Esophagus muscularis mucosa (tissue), 4 donors: ENCODE results near the gene EPN1. TPM values are rescaled to one million over a fixed set of nuclear protein-coding genes. Genes with fewer than 3 reads are reported as not detected.

Experiments
- DNase-seq: peaks from one replicate; pipeline ENCODE4 v3.0.0-alpha.2; 2017; ENCODE audit errors: extremely low spot score
- H3K27ac ChIP-seq, 4 donors: fragments of 200-600 bp; sonication (generic); replicated peaks in 1 of 4; 1 replicate in 3 of 4; 2 replicates in 1 of 4; pipeline ENCODE4 v1.5.1; 2016 to 2019; ENCODE audit warnings: mild to moderate bottlenecking in 1 of 4
- H3K27me3 ChIP-seq, 4 donors: fragments of 200-600 bp; sonication (generic); one replicate each; pipeline versions ENCODE4 v1.5.1 to v1.6.0; 2016 to 2019
- H3K36me3 ChIP-seq, 4 donors: fragments of 200-600 bp; sonication (generic); one replicate each; pipeline ENCODE4 v1.5.1; 2016 to 2019
- H3K4me1 ChIP-seq, 4 donors: fragments of 200-600 bp; sonication (generic); one replicate each; pipeline ENCODE4 v1.5.1; 2016 to 2019
- H3K4me3 ChIP-seq, 4 donors: fragments of 200-600 bp; sonication (generic); 1 replicate in 2 of 4; 2 replicates in 2 of 4; pipeline ENCODE4 v1.5.1; 2016 to 2019; ENCODE audit warnings: mild to moderate bottlenecking in 4 of 4, moderate library complexity in 1 of 4
- H3K9me3 ChIP-seq, 4 donors: fragments of 200-600 bp; sonication (generic); 1 replicate in 3 of 4; 2 replicates in 1 of 4; pipeline ENCODE4 v1.5.1; 2016 to 2019
- CTCF ChIP-seq, 3 experiments: fragments of 200-600 bp in 2 of 3; fragments of 450-650 bp in 1 of 3; sonication (generic) in 2 of 3; IDR thresholded peaks; one replicate each; pipeline ENCODE4 v1.5.1; 2017 to 2019; ENCODE audit warnings: antibody characterized with exemption in 3 of 3, mild to moderate bottlenecking in 2 of 3, moderate library complexity in 1 of 3
- EP300 ChIP-seq: sonication (generic); formaldehyde crosslinking; IDR thresholded peaks from one replicate; pipeline ENCODE4 v1.6.1; 2017; ENCODE audit warnings: antibody characterized with exemption
- POLR2A ChIP-seq: fragments of 450-650 bp; IDR thresholded peaks from one replicate; pipeline ENCODE4 v1.6.1; 2017; ENCODE audit warnings: antibody characterized with exemption, moderate library complexity, mild to moderate bottlenecking, low read depth
- POLR2AphosphoS5 ChIP-seq, 2 donors: sonication (generic); formaldehyde crosslinking; IDR thresholded peaks; one replicate each; pipeline ENCODE4 v1.6.1; 2017; ENCODE audit warnings: antibody characterized with exemption in 2 of 2
- WGBS: methylation state at CpG from one replicate; pipeline ENCODE4 v1.1.5; 2018; 5-methylcytosine and 5-hydroxymethylcytosine counted together
- intact Hi-C: fragments of 100-400 bp; cut with DNase I; formaldehyde crosslinking; loops from one replicate; pipeline ENCODE4 v1.15.1; 2023
- total RNA-seq, 4 donors: library from RNA; depleted of rRNA; stranded (reverse); fragments of >200 nt; gene quantifications; one replicate each; pipeline versions ENCODE4 v1.1.0 to v1.2.1, GENCODE V29; 2016

The EPN1 gene
- total RNA-seq, 4 donors from 2014 or later: 30.7 to 176 (median 104) TPM

DNA sequence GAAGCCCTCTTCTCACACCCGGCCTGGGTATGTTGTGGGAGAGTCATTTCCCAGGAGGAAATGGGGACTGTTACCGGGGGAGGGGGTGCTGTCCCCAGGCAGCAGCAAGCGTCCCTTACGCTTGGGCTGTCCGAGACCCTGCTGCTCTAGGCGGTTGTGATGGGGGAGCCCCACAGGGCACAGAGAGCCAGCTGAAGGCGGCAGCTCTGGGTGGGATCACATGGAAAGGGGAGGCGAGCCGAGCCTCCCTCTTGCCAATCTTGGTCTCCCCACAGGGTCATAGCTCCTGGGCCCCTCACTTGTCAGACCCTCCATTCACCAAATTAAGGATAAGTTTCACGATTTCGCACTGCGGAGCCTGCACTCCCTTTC, 22.0 kb downstream of the EPN1 start:
- peaks cover 47 to 83% (median 76%) of the 10 kb centered on the region in 4 donors for H3K36me3 ChIP-seq
- no peak for DNase-seq
- intact Hi-C loops: no loop called here

DNA sequence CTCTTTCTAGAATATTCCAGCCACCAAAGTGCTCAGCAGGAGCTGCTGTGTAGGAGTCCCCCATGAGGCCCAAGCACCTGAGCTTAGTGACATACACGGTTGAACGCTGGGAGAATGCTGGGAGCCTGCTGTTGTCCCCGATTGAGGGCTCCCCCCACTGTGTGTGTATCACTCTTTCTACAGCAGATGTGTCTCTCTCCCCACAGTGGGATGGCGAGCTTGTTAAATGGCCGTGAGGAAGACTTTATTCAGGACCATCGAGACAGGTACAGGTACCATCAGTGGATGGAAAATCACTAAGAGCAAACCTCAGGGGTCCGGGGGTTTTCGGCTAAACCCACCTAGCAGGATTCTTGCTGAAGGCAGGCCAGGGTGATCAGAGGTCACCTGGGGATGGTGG, 22.7 kb downstream of the EPN1 start:
- H3K4me1 ChIP-seq: no peaks in the 10 kb centered on the region
- TF ChIP-seq EP300 (no peak), POLR2A (no peak), CTCF (IDR thresholded peaks at IDR 0.05) (no peak), POLR2AphosphoS5 (IDR thresholded peaks at IDR 0.05) (no peak)
- intact Hi-C loops: no loop called here
- no peaks in the 10 kb centered on the region for H3K9me3 ChIP-seq
- H3K4me3 ChIP-seq: no peak overlapping the region
- H3K27ac ChIP-seq: no peak overlapping the region
- H3K36me3 ChIP-seq: peaks cover 45 to 77% (median 70%) of the 10 kb centered on the region in 4 donors
- no peak for DNase-seq
- H3K27me3 ChIP-seq: no peaks in the 10 kb centered on the region
- 85% methylated on average over 8 of the region's 8 CpGs for WGBS

More for the DNA sequence above, 22.0 kb downstream of the EPN1 start:
- TF ChIP-seq POLR2A: no peak
- no peak for TF ChIP-seq POLR2AphosphoS5 (IDR thresholded peaks at IDR 0.05)
- TF ChIP-seq EP300: no peak
- TF ChIP-seq CTCF (IDR thresholded peaks at IDR 0.05): no peak
- 79% methylated on average over 7 of the region's 12 CpGs for WGBS
- no peak overlapping the region for H3K4me3 ChIP-seq
- no peak overlapping the region for H3K27ac ChIP-seq
- H3K9me3 ChIP-seq: no peaks in the 10 kb centered on the region
- no peaks in the 10 kb centered on the region for H3K4me1 ChIP-seq
- no peaks in the 10 kb centered on the region for H3K27me3 ChIP-seq

DNA sequence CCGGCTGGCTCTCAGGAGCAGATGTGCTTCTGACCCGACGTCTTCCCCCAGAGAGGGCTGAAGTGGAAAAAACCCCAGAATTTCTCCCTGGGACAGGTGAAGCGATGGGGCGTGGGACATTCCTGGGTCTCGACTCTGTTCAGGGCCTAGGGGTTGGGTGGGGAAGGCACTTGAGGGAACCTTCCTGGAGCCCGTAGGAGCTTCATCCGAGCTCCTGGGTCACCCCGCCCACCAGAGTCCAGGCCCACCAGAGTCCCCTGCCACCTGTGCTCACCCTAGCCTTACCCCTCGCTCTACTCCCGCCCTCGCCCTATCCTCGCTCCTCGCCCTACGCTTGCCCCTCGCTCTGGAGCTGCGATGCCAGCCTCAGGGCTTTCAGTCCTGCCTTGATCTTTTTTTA, 23.2 kb downstream of the EPN1 start:
- TF ChIP-seq POLR2AphosphoS5 (IDR thresholded peaks at IDR 0.05): no peak
- no peak for TF ChIP-seq EP300
- TF ChIP-seq CTCF (IDR thresholded peaks at IDR 0.05): no peak
- TF ChIP-seq POLR2A: no peak
- Histone ChIP-seq H3K27ac (no peak overlapping the region), H3K9me3 (no peaks in the 10 kb centered on the region), H3K36me3 (peaks cover 40 to 71% (median 64%) of the 10 kb centered on the region in 4 donors), H3K27me3 (no peaks in the 10 kb centered on the region), H3K4me1 (no peaks in the 10 kb centered on the region), H3K4me3 (no peak overlapping the region)
- intact Hi-C loops: no loop called here
- WGBS: 93% methylated on average over 16 of the region's 17 CpGs
- no peak for DNase-seq

DNA sequence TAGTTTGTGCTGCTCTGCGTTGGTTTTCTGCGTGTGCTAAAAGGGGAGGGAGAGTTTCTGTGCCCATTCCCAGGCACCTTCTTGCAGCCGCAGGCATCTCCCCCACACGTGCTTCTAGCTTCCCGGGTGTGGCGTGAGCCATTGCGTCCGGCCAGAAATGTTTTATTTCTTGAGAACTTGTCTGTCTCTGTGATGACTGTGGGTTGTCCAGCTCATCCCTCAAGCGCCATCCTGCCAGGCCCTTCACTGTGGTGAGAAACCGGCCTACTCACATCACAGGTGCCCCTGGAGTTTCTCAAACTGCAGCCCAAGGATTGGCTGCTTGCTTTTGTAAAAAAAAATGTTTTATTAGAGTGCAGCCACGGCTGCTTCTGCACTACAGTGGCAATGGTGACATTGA, 24.2 kb downstream of the EPN1 start:
- Histone ChIP-seq H3K4me3 (no peak overlapping the region), H3K4me1 (peaks cover 0 to 8% (median 2%) of the 10 kb centered on the region in 4 donors), H3K27me3 (no peaks in the 10 kb centered on the region), H3K9me3 (no peaks in the 10 kb centered on the region), H3K36me3 (peaks cover 31 to 64% (median 55%) of the 10 kb centered on the region in 4 donors), H3K27ac (no peak overlapping the region)
- 95% methylated on average over 11 of the region's 11 CpGs for WGBS
- intact Hi-C loops: no loop called here
- no peak for DNase-seq
- TF ChIP-seq POLR2AphosphoS5 (IDR thresholded peaks at IDR 0.05): no peak
- TF ChIP-seq EP300: no peak
- no peak for TF ChIP-seq POLR2A
- TF ChIP-seq CTCF (IDR thresholded peaks at IDR 0.05): no peak

- H3K27ac ChIP-seq: no peak overlapping the region
- intact Hi-C loops: no loop called here
- no peaks in the 10 kb centered on the region for H3K9me3 ChIP-seq
- no peak for DNase-seq
- H3K4me3 ChIP-seq: no peak overlapping the region
- no peaks in the 10 kb centered on the region for H3K27me3 ChIP-seq
- TF ChIP-seq EP300 (no peak), POLR2A (no peak)
- H3K4me1 ChIP-seq: peaks cover 0 to 8% (median 2%) of the 10 kb centered on the region in 4 donors
- 92% methylated on average over 5 of the region's 12 CpGs for WGBS
- peaks cover 16 to 56% (median 44%) of the 10 kb centered on the region in 4 donors for H3K36me3 ChIP-seq
Measured at GRCh38 chr19:55700813-55701212, 25.8 kb downstream of the EPN1 start.
